Esophagus squamous epithelium (tissue), 4 donors: ENCODE data around the gene MMP2.

Experiments
- POLR2A ChIP-seq, 4 donors: fragments of 450-650 bp; IDR thresholded peaks; one replicate each; pipeline ENCODE4 v1.6.1; 2017; ENCODE audit warnings: antibody characterized with exemption in 4 of 4, mild to moderate bottlenecking in 4 of 4, moderate library complexity in 3 of 4
- TF ChIP-seq, protein P1 (sequence below), 6 experiments: fragments of 450-650 bp in 4 of 6; fragments of 200-600 bp in 2 of 6; sonication (generic) in 2 of 6; IDR thresholded peaks; one replicate each; pipeline ENCODE4 v1.5.1; 2016 to 2019; ENCODE audit warnings: antibody characterized with exemption in 6 of 6, mild to moderate bottlenecking in 4 of 6, moderate library complexity in 4 of 6

DNA sequence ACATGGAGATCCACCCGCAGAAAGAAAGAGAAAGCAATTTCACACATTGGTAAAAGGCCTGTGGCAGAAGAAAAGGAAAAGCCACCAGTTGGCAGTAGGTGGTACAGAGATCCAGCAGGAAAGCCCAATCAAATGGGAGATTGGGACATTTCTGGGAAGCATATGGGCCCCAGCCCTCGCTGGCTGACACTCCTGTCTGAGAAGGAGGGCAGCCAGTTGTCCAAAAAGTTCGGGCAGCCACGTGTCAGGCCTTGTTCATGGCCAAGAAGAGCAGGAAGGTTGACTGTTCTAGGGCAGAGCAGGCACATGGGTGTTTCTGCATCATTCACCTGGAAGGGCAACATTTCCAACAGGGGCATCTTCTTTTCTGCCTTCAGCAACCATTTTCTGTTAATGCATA lies 45.0 kb upstream of the MMP2 start:
- TF ChIP-seq, protein P1, sequence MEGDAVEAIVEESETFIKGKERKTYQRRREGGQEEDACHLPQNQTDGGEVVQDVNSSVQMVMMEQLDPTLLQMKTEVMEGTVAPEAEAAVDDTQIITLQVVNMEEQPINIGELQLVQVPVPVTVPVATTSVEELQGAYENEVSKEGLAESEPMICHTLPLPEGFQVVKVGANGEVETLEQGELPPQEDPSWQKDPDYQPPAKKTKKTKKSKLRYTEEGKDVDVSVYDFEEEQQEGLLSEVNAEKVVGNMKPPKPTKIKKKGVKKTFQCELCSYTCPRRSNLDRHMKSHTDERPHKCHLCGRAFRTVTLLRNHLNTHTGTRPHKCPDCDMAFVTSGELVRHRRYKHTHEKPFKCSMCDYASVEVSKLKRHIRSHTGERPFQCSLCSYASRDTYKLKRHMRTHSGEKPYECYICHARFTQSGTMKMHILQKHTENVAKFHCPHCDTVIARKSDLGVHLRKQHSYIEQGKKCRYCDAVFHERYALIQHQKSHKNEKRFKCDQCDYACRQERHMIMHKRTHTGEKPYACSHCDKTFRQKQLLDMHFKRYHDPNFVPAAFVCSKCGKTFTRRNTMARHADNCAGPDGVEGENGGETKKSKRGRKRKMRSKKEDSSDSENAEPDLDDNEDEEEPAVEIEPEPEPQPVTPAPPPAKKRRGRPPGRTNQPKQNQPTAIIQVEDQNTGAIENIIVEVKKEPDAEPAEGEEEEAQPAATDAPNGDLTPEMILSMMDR (IDR thresholded peaks at IDR 0.05): no peak
- TF ChIP-seq POLR2A (IDR thresholded peaks at IDR 0.05): no peak
